Gastrocnemius medialis (tissue), 4 donors: ENCODE results near the gene ZFP1.

ENCODE experiments used
- CTCF ChIP-seq, 5 experiments: fragments of 450-650 bp in 3 of 5; fragments of 200-600 bp in 2 of 5; sonication (generic) in 2 of 5; IDR thresholded peaks in 4 of 5; conservative IDR thresholded peaks in 1 of 5; 1 replicate in 4 of 5; 2 replicates in 1 of 5; pipeline ENCODE4 v1.5.1; 2016 to 2019; ENCODE audit warnings: antibody characterized with exemption in 5 of 5, mild to moderate bottlenecking in 3 of 5, moderate library complexity in 3 of 5
- POLR2A ChIP-seq, 2 donors: fragments of 450-650 bp; IDR thresholded peaks; one replicate each; pipeline ENCODE4 v1.6.1; 2017; ENCODE audit warnings: antibody characterized with exemption in 2 of 2, mild to moderate bottlenecking in 2 of 2, moderate library complexity in 2 of 2

GRCh38 chr16:75208861-75209505 is 60.7 kb downstream of the ZFP1 start:
- TF ChIP-seq POLR2A (IDR thresholded peaks at IDR 0.05): no peak
- no peak for TF ChIP-seq CTCF (IDR thresholded peaks at IDR 0.05 in 4 of 5, conservative IDR thresholded peaks at IDR 0.05 in 1 of 5)
